Measurements from ENCODE around the gene GPBAR1. TPM values are rescaled to one million over a fixed set of nuclear protein-coding genes. Genes with fewer than 3 reads are reported as not detected.
A peak's percentile ranks its signal among the peaks of the same experiment; 100 is the strongest.

GPBAR1 gene
- total and polyA plus RNA-seq, 12 donors = 0.36 to 3.7 (median 1.5) TPM

GRCh38 chr2:218256612-218257350, 4.0 kb upstream of the GPBAR1 start:
- Histone ChIP-seq H3K27me3 (no peaks in the 10 kb centered on the region), H3K36me3 (peaks cover 0 to 56% (median 43%) of the 10 kb centered on the region in 9 donors), H3K27ac (peak overlapping the region in 5 of 10 donors; percentile 11 to 95 (median 47)), H3K4me3 (no peak overlapping the region), H3K9me3 (no peaks in the 10 kb centered on the region), H3K4me1 (peaks cover 27 to 69% (median 49%) of the 10 kb centered on the region in 9 donors)
- 91 to 95% methylated on average over 13 of the region's 13 CpGs for WGBS, 2 donors
- ATAC-seq (no peak), DNase-seq (no peak)
- intact Hi-C loops (cut with DNase I) = loop anchor here in 6 of 10 donors (5.0 kb wide), 3 partner anchors 34 to 69 kb away; partner anchors contain the start of gene ARPC2 (in 4 of the 6)
- TF ChIP-seq CTCF (IDR thresholded peaks at IDR 0.05) = no peak

GRCh38 chr2:218257390-218257981, 3.3 kb upstream of the GPBAR1 start:
- DNase-seq (no peak), ATAC-seq (peak in 4 of 8 donors; percentile 9 to 20 (median 13))
- intact Hi-C loops (cut with DNase I) = loop anchor here in 6 of 10 donors (5.0 kb wide), 3 partner anchors 35 to 70 kb away; partner anchors contain the start of gene ARPC2 (in 4 of the 6)
- Histone ChIP-seq H3K9me3 (no peaks in the 10 kb centered on the region), H3K4me3 (no peak overlapping the region), H3K27ac (peak overlapping the region in 6 of 10 donors; percentile 11 to 95 (median 37)), H3K27me3 (no peaks in the 10 kb centered on the region), H3K4me1 (peaks cover 30 to 72% (median 54%) of the 10 kb centered on the region in 9 donors), H3K36me3 (peaks cover 0 to 49% (median 36%) of the 10 kb centered on the region in 9 donors)
- WGBS, 2 donors = 53 to 70% methylated on average over 8 of the region's 8 CpGs
- peak in 8 of 9 donors; percentile 29 to 64 (median 48) for TF ChIP-seq CTCF (IDR thresholded peaks at IDR 0.05)

- WGBS, 2 donors = 19 to 24% methylated on average over 15 of the region's 15 CpGs
- ATAC-seq (peak; percentile 62 to 86 (median 81)), DNase-seq (peak; percentile 67 to 78)
- peak overlapping the region in 6 of 10 donors; percentile 8 to 29 (median 19) for H3K4me3 ChIP-seq
- no peaks in the 10 kb centered on the region for H3K9me3 ChIP-seq
- H3K27ac ChIP-seq = peak overlapping the region; percentile 75 to 98 (median 87)
- H3K4me1 ChIP-seq = peaks cover 34 to 82% (median 61%) of the 10 kb centered on the region in 9 donors
- intact Hi-C loops (cut with DNase I) = loop anchor here in 6 of 10 donors (5.0 kb wide), 3 partner anchors 37 to 72 kb away; partner anchors contain the start of gene ARPC2 (in 4 of the 6)
- no peaks in the 10 kb centered on the region for H3K27me3 ChIP-seq
- H3K36me3 ChIP-seq = peaks cover 0 to 49% (median 36%) of the 10 kb centered on the region in 9 donors
- peak in 1 of 9 donors; percentile 21 for TF ChIP-seq CTCF (IDR thresholded peaks at IDR 0.05)
Observed at GRCh38 chr2:218259099-218259961, 1.5 kb upstream of the GPBAR1 start.
